GM19372 (cell line): Measurements from ENCODE around the gene FAXDC2.

Experiments used
- ATAC-seq: cut with Tn5 transposase; IDR thresholded peaks from one replicate; pipeline ENCODE4 v1.9.1; 2021; ENCODE audit warnings: mild to moderate bottlenecking, low read depth, moderate library complexity; ENCODE audit not compliant: unreplicated experiment

The FAXDC2 gene

GRCh38 chr5:154863291-154864080 is 13.1 kb upstream of the FAXDC2 start:
- ATAC-seq = no peak

- no peak for ATAC-seq
These were observed 12.4 kb upstream of the FAXDC2 start for GRCh38 chr5:154862766-154863165.

DNA sequence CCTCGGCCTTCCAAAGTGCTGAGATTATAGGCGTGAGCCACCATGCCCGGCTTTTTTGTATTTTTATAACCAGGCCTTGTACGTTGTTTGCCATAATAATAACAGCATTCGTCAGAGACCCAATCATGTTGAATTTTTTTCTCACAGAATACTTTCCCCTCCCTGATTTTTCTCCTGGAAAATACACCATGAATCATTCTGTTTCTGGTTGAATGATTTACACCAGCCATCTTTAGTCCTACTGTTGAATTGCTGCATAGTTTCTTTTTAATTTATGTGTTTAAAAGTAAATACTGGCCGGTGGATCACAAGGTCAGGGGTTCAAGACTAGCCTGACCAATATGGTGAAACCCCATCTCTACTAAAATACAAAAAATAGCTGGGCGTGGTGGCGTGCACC is 11.5 kb upstream of the FAXDC2 start:
- no peak for ATAC-seq

DNA sequence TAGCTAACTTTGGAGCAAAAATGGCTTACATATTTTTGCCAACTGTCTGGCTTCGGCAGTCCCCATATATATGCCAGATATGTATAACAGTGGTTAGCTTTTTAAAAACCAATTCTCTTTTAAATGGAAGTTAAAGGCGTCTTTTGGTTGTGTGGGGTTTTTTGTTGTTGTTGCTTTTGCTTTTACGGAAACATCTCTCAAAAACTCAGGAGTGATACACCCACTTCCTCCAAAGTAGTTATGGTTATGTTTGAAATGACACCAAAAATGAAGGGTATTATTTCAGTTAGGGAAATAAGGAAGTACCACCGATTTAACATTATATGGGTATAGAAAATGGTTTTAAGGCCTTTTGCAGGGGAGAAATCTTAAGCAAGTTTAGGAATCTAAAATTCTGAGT is 10.4 kb upstream of the FAXDC2 start:
- no peak for ATAC-seq

GRCh38 chr5:154860123-154860522 is 9.7 kb upstream of the FAXDC2 start:
- ATAC-seq = no peak

DNA sequence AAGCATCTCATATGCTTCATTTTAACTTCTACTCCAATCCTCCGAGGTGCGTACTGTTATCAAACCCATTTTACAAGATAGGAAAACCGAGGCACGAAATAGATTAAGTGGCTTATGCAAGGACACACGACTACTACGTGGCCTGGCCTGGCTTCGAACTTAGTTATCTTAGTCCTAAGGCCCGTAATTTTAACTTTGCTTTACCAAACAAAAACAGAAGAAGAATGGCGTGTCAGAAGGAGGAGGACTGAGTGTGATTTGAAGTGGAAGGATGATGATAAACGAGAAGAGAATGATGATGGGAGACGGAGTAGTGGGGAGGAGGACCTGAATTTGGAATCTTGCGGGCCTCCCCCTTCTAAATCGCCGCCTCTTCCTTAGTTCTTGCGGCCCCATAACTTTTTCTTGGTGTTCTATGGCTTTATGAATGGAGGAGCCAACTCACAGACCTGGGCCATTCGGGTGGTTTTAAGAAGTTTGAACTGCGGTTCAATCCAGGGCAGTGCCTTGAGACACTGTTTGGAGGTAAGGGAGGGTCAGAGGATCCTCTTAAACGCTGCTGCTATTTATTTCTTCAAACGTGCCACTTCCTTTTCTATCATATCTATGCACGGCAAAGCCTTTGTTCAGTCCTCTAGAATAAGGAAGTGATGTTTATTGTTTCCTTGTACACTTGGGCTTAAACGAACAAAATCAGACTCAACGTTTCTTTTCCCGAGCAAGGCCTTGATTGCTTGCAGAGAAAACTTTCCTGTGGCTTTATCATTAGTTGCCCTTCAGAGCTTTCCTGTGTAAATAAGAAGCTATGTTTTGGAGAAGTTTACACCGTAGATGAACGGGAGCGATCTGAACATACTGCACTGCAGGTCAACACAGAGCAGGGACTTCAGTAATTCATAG is 8.8 kb upstream of the FAXDC2 start:
- ATAC-seq = no peak

DNA sequence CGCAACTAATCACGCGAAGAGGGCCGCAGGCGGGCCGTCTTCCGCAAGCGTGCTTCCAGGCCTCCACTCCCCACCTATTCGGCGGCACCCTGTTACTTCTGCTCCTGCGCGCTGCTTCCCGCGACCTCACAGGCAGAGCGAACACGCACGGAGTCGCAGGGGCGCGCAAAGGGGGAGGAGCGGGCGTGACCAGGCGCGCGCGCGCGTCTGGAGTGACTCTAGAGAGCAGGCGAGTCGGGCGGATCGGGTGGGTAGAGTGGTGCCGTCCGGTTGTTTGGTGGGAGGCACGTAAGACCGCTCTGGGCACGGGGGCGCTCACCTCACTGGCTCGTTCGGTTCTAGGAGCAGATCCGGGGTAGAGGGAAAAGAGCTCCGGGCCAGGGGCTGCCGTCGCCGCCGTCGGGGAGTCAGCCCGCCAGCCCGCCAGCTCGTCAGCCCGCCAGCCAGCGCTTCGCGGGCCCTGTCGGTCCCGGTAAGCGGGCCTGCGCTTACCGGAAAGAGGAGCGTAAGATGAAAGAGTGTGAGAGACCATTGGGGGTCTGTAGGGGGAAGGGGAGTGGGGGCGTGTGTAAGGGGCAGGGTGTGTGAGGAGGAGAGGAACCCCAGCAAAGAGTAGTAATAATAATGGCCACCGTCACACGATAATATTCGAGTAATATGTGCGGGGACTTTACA is 8.0 kb upstream of the FAXDC2 start, which contains the start of gene CNOT8:
Gene CNOT8 (plus strand): TSS at position 331 of the 675 bp plus-strand sequence. CDS start 4,652 bp downstream, outside the sequence.
- peak; percentile 71 for ATAC-seq

GRCh38 chr5:154857530-154858296 is 7.3 kb upstream of the FAXDC2 start:
- ATAC-seq = peak; percentile 61

GRCh38 chr5:154851351-154851750 is 948 bp upstream of the FAXDC2 start:
- no peak for ATAC-seq

GRCh38 chr5:154849791-154850201 is 607 bp downstream of the FAXDC2 start:
- no peak for ATAC-seq

DNA sequence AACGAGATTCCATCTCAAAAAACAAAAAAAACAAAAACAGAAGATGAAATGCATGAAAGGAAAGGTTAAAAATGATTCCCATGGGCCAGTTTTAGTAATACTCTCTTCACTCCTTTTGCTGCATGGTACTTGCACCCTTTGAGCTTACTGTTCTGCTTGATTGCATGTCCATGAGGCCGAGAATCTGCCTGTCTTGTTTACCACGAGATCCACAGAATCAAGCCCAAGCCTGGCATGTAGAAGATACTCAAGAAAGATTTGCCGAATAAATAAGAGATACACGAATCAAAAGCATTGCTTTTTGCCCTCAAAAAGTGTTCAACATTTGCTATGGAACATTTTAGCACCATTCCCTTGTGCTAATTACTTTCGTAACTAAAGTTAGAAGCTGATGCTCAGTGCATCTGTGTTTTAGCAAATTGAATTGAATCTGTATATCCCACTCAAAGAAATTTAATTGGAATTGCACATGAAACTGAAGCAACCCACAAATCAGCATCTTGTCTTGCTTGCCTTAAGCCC is 1.1 kb downstream of the FAXDC2 start:
- no peak for ATAC-seq

- ATAC-seq = no peak
These were observed 5.6 kb downstream of the FAXDC2 start for GRCh38 chr5:154844809-154845208.

GRCh38 chr5:154842689-154843530 is 7.5 kb downstream of the FAXDC2 start:
- no peak for ATAC-seq

- no peak for ATAC-seq
These were observed 9.1 kb downstream of the FAXDC2 start for GRCh38 chr5:154841273-154841661.

GRCh38 chr5:154840435-154841272 is 9.7 kb downstream of the FAXDC2 start:
- ATAC-seq = no peak

GRCh38 chr5:154837009-154837901 is 13.1 kb downstream of the FAXDC2 start:
- no peak for ATAC-seq

GRCh38 chr5:154836225-154836624 is 14.2 kb downstream of the FAXDC2 start:
- ATAC-seq = no peak
